ENCODE data around the gene ZC3H14. TPM values are rescaled to one million over a fixed set of nuclear protein-coding genes. Genes with fewer than 3 reads are reported as not detected.

The ZC3H14 gene
- total RNA-seq, 1 donor from 2014 or later: 28.7 TPM

DNA sequence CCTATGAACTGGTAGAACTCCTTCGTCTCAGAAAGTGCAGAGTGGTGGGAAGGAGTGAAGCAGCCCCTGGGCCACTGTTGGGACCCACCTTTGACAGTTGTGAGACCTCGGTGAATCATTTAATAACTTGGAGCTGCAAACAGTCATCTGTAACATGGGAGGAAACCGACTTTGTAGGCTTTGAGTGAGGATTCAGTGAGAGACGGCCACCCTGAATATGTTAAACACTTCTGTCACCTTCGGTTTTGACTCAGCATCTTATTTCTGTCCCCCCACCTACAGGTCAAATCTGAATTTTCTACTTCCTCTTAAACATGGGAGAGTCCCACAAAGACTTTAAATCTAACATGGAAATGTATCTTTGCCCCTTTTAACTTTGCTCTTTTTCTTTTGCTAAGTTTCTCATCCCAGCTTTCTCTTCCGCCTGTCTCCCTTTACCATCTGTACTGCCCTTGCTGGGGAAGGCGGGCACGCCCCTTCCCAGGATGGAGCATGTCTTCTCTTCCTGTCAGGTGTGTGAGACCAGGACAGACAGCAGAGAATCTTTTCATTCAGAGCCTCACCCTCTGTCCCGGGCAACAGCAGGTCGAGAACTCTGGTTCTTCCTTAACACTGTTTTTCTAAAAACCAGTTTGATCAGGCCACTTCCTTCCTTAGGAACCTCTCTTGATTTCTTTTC is 37.1 kb downstream of the ZC3H14 start:
- Histone ChIP-seq H3K27ac (ENCODE audit: low read depth, low read length) (no peak overlapping the region), H3K27me3 (ENCODE audit: control insufficient read depth in 3 of 3, insufficient read depth in 3 of 3, low read length in 3 of 3) (no peaks in the 10 kb centered on the region), H3K4me1 (ENCODE audit: control insufficient read depth in 3 of 3, insufficient read depth in 3 of 3, low read length in 3 of 3) (no peaks in the 10 kb centered on the region), H3K36me3 (ENCODE audit: control insufficient read depth in 3 of 3, insufficient read depth in 3 of 3, low read length in 3 of 3) (peaks cover 25 to 67% (median 58%) of the 10 kb centered on the region in 3 donors), H3K9ac (ENCODE audit: low read depth in 1 of 3, low read length in 3 of 3) (no peak overlapping the region), H3K4me3 (ENCODE audit: low read length in 3 of 3) (no peak overlapping the region), H3K9me3 (ENCODE audit: control insufficient read depth in 3 of 3, low read length in 3 of 3) (no peaks in the 10 kb centered on the region)

DNA sequence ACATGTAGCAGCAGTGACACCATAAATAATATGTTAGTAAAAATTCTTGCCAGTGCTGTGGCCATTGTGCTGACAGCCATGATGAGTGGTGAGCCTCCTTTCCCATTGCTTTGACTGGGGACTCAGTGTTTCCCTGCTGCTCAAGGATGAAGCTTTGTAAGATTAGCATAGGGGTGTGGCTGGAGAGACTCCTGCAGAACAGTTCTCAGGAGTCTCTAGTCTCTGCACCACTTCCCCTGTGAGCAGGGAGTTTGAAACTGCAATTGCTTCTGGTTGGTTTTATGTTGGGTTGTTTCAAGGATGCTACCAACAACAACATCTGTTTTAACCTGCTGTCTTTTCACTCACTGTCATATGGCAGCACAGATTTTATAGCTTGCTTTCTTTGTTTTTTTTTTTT is 41.4 kb downstream of the ZC3H14 start:
- Histone ChIP-seq H3K4me3 (ENCODE audit: low read length in 3 of 3) (no peak overlapping the region), H3K27ac (ENCODE audit: low read depth, low read length) (no peak overlapping the region), H3K27me3 (ENCODE audit: control insufficient read depth in 3 of 3, insufficient read depth in 3 of 3, low read length in 3 of 3) (no peaks in the 10 kb centered on the region), H3K4me1 (ENCODE audit: control insufficient read depth in 3 of 3, insufficient read depth in 3 of 3, low read length in 3 of 3) (no peaks in the 10 kb centered on the region), H3K9ac (ENCODE audit: low read depth in 1 of 3, low read length in 3 of 3) (no peak overlapping the region), H3K36me3 (ENCODE audit: control insufficient read depth in 3 of 3, insufficient read depth in 3 of 3, low read length in 3 of 3) (peaks cover 28 to 72% (median 71%) of the 10 kb centered on the region in 3 donors), H3K9me3 (ENCODE audit: control insufficient read depth in 3 of 3, low read length in 3 of 3) (no peaks in the 10 kb centered on the region)

DNA sequence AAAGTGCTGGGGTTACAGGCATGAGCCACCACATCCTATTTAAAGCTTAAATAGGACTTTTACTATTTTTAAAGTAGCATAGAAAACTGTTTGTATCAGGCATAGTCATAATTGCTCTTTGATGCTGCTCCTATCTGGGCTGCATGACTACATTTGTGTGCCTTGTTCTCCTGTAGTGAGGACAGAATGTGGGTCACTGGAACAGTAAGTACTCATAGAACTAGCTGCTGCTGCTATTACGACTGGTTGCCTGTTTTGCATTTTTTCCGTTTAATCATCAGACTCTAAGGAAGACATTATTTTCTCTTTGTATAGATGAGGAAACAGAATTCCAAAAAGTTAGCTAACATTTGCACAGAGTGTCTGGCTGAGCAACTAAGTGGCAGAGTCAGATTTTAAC is 42.8 kb downstream of the ZC3H14 start:
- peaks cover 36 to 74% (median 72%) of the 10 kb centered on the region in 3 donors for H3K36me3 ChIP-seq (ENCODE audit: control insufficient read depth in 3 of 3, insufficient read depth in 3 of 3, low read length in 3 of 3)
- H3K4me1 ChIP-seq (ENCODE audit: control insufficient read depth in 3 of 3, insufficient read depth in 3 of 3, low read length in 3 of 3): no peaks in the 10 kb centered on the region
- H3K27me3 ChIP-seq (ENCODE audit: control insufficient read depth in 3 of 3, insufficient read depth in 3 of 3, low read length in 3 of 3): no peaks in the 10 kb centered on the region
- no peak overlapping the region for H3K4me3 ChIP-seq (ENCODE audit: low read length in 3 of 3)
- no peak overlapping the region for H3K9ac ChIP-seq (ENCODE audit: low read depth in 1 of 3, low read length in 3 of 3)
- no peak overlapping the region for H3K27ac ChIP-seq (ENCODE audit: low read depth, low read length)
- H3K9me3 ChIP-seq (ENCODE audit: control insufficient read depth in 3 of 3, low read length in 3 of 3): no peaks in the 10 kb centered on the region

DNA sequence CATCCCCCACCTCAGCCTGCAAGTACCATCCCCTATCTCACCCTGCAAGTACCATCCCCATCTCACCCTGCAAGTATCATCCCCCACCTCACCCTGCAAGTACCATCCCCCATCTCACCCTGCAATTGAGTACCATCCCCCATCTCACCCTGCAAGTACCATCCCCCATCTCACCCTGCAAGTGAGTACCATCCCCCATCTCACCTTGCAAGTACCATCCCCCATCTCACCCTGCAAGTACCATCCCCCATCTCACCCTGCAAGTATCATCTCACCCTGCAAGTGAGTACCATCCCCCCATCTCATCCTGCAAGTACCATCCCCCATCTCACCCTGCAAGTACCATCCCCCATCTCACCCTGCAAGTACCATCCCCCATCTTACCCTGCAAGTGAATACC is 45.0 kb downstream of the ZC3H14 start:
- Histone ChIP-seq H3K27ac (ENCODE audit: low read depth, low read length) (no peak overlapping the region), H3K4me3 (ENCODE audit: low read length in 3 of 3) (no peak overlapping the region), H3K4me1 (ENCODE audit: control insufficient read depth in 3 of 3, insufficient read depth in 3 of 3, low read length in 3 of 3) (no peaks in the 10 kb centered on the region), H3K9me3 (ENCODE audit: control insufficient read depth in 3 of 3, low read length in 3 of 3) (no peaks in the 10 kb centered on the region), H3K27me3 (ENCODE audit: control insufficient read depth in 3 of 3, insufficient read depth in 3 of 3, low read length in 3 of 3) (no peaks in the 10 kb centered on the region), H3K9ac (ENCODE audit: low read depth in 1 of 3, low read length in 3 of 3) (no peak overlapping the region), H3K36me3 (ENCODE audit: control insufficient read depth in 3 of 3, insufficient read depth in 3 of 3, low read length in 3 of 3) (peaks cover 31 to 76% (median 62%) of the 10 kb centered on the region in 3 donors)

DNA sequence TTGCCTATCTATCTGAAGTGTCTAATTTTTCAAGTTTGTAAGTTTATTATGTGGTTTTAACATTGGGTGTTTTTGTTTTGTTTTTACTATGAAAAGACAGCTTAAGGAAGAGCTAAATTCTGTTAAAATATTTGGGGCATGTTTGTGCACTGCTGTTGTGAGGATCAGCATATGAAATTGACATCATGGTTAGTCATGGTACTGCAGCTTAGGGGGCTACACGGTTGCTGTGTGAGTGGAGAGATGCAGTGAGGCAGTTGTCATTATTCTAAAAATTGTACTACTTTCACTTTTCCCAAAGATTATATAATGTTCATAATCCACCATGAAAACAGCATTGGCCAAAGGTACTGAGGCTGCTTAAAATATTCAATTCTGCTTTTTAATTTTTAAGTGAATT is 49.0 kb downstream of the ZC3H14 start:
- no peak overlapping the region for H3K27ac ChIP-seq (ENCODE audit: low read depth, low read length)
- H3K4me3 ChIP-seq (ENCODE audit: low read length in 3 of 3): no peak overlapping the region
- H3K9me3 ChIP-seq (ENCODE audit: control insufficient read depth in 3 of 3, low read length in 3 of 3): no peaks in the 10 kb centered on the region
- peaks cover 28 to 61% (median 43%) of the 10 kb centered on the region in 3 donors for H3K36me3 ChIP-seq (ENCODE audit: control insufficient read depth in 3 of 3, insufficient read depth in 3 of 3, low read length in 3 of 3)
- H3K27me3 ChIP-seq (ENCODE audit: control insufficient read depth in 3 of 3, insufficient read depth in 3 of 3, low read length in 3 of 3): no peaks in the 10 kb centered on the region
- H3K9ac ChIP-seq (ENCODE audit: low read depth in 1 of 3, low read length in 3 of 3): no peak overlapping the region
- H3K4me1 ChIP-seq (ENCODE audit: control insufficient read depth in 3 of 3, insufficient read depth in 3 of 3, low read length in 3 of 3): peaks cover 0 to 6% (median 0%) of the 10 kb centered on the region in 3 donors

DNA sequence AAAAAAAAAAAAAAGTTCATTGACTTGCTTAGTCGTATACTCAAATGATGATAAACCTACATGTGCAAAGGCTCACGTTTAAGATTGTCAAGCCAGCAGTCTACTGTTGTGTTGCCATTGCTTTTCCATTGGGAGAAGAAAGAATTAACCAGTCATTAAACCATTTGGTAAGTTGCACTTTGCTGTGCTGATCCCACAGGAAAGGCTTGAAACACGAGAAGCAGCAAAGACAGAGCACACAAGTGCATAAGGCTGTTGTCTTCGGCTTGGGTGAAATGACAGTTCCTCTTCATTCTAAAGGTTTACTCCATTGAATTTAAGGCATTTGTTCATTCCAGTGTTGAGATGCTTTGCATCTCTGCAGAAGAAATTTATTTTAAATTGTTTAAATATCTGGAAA is 50.1 kb downstream of the ZC3H14 start:
- Histone ChIP-seq H3K36me3 (ENCODE audit: control insufficient read depth in 3 of 3, insufficient read depth in 3 of 3, low read length in 3 of 3) (peaks cover 18 to 51% (median 32%) of the 10 kb centered on the region in 3 donors), H3K27me3 (ENCODE audit: control insufficient read depth in 3 of 3, insufficient read depth in 3 of 3, low read length in 3 of 3) (no peaks in the 10 kb centered on the region), H3K4me1 (ENCODE audit: control insufficient read depth in 3 of 3, insufficient read depth in 3 of 3, low read length in 3 of 3) (peaks cover 0 to 6% (median 0%) of the 10 kb centered on the region in 3 donors), H3K4me3 (ENCODE audit: low read length in 3 of 3) (no peak overlapping the region), H3K9me3 (ENCODE audit: control insufficient read depth in 3 of 3, low read length in 3 of 3) (no peaks in the 10 kb centered on the region), H3K9ac (ENCODE audit: low read depth in 1 of 3, low read length in 3 of 3) (no peak overlapping the region), H3K27ac (ENCODE audit: low read depth, low read length) (no peak overlapping the region)

DNA sequence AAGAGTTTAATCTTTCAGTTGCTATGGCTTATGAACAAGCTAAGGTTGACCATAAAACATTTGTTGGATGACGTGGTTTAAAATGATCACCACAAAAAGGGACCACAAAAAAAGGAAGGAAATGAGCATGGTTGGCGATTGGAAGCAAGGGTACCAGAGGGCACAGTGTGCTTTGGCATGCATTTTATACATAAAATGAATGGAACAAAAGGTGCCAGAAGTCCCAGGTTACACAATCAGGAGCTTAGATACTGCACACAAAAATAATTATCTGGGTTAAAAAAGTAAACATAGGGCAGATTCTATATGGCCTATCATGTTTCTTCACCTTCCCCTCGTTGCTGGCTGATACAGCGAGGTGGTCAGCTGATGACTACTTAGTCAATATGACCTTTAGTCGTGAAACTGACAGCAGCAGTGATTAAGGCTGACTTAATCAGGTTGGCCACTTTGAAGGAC is 50.7 kb downstream of the ZC3H14 start:
- Histone ChIP-seq H3K9ac (ENCODE audit: low read depth in 1 of 3, low read length in 3 of 3) (no peak overlapping the region), H3K27ac (ENCODE audit: low read depth, low read length) (no peak overlapping the region), H3K4me3 (ENCODE audit: low read length in 3 of 3) (no peak overlapping the region), H3K36me3 (ENCODE audit: control insufficient read depth in 3 of 3, insufficient read depth in 3 of 3, low read length in 3 of 3) (peaks cover 15 to 46% (median 29%) of the 10 kb centered on the region in 3 donors), H3K4me1 (ENCODE audit: control insufficient read depth in 3 of 3, insufficient read depth in 3 of 3, low read length in 3 of 3) (peaks cover 0 to 6% (median 0%) of the 10 kb centered on the region in 3 donors), H3K27me3 (ENCODE audit: control insufficient read depth in 3 of 3, insufficient read depth in 3 of 3, low read length in 3 of 3) (no peaks in the 10 kb centered on the region), H3K9me3 (ENCODE audit: control insufficient read depth in 3 of 3, low read length in 3 of 3) (no peaks in the 10 kb centered on the region)

DNA sequence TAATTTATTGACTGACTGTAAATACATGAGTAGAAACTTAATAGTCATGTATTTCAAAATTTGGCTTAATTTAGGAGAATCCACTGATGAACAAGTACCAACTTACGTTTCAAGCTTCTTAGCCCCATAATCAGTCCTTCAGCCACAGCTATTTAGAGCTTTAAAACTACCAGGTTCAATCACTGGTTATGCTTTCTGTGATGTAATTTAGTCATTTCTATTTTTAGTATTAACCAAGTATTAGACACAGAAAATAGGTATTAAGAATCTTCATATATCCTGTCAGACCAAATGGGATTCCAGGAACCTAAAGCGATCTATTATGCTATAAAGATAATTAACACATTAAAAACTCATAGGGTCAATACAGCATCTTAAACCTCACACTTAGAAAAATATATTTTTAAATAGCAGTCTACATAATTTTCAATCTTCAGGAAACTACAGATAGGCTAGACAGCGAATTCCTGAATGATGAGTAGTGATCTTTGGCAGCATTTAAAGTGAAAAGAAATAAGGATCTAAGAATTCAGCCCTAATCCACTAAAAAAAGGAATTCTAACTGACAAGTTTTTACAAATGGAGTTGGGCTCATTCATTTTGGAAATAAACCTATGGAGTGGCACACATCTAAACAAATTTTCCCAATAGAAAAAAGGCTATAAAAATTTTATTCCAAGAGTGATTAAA is 51.5 kb downstream of the ZC3H14 start:
- H3K27me3 ChIP-seq (ENCODE audit: control insufficient read depth in 3 of 3, insufficient read depth in 3 of 3, low read length in 3 of 3): no peaks in the 10 kb centered on the region
- peaks cover 0 to 6% (median 0%) of the 10 kb centered on the region in 3 donors for H3K4me1 ChIP-seq (ENCODE audit: control insufficient read depth in 3 of 3, insufficient read depth in 3 of 3, low read length in 3 of 3)
- no peak overlapping the region for H3K9ac ChIP-seq (ENCODE audit: low read depth in 1 of 3, low read length in 3 of 3)
- no peaks in the 10 kb centered on the region for H3K9me3 ChIP-seq (ENCODE audit: control insufficient read depth in 3 of 3, low read length in 3 of 3)
- peaks cover 13 to 40% (median 25%) of the 10 kb centered on the region in 3 donors for H3K36me3 ChIP-seq (ENCODE audit: control insufficient read depth in 3 of 3, insufficient read depth in 3 of 3, low read length in 3 of 3)
- H3K4me3 ChIP-seq (ENCODE audit: low read length in 3 of 3): no peak overlapping the region
- H3K27ac ChIP-seq (ENCODE audit: low read depth, low read length): no peak overlapping the region

DNA sequence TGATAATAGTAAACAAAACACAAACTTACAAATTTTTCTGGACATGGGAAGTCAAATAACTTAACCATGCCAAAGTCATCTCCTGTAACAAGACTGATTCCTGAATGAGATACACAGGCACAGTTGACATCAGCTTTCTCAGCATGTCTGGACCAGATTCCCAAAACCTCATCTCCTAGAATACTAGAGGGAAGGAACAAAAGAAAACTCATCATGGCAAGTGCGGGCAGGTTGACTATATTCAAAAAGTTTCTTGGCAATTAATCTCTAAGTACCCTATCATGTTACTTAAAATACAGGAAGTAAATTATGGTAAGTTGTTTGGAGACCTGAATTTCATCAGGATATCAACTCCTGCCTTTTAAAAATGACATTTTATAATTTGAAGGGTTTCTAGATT is 53.9 kb downstream of the ZC3H14 start:
- peaks cover 0 to 16% (median 14%) of the 10 kb centered on the region in 3 donors for H3K36me3 ChIP-seq (ENCODE audit: control insufficient read depth in 3 of 3, insufficient read depth in 3 of 3, low read length in 3 of 3)
- H3K4me3 ChIP-seq (ENCODE audit: low read length in 3 of 3): no peak overlapping the region
- H3K9me3 ChIP-seq (ENCODE audit: control insufficient read depth in 3 of 3, low read length in 3 of 3): no peaks in the 10 kb centered on the region
- no peak overlapping the region for H3K9ac ChIP-seq (ENCODE audit: low read depth in 1 of 3, low read length in 3 of 3)
- H3K4me1 ChIP-seq (ENCODE audit: control insufficient read depth in 3 of 3, insufficient read depth in 3 of 3, low read length in 3 of 3): peaks cover 0 to 6% (median 0%) of the 10 kb centered on the region in 3 donors
- no peak overlapping the region for H3K27ac ChIP-seq (ENCODE audit: low read depth, low read length)
- H3K27me3 ChIP-seq (ENCODE audit: control insufficient read depth in 3 of 3, insufficient read depth in 3 of 3, low read length in 3 of 3): no peaks in the 10 kb centered on the region

DNA sequence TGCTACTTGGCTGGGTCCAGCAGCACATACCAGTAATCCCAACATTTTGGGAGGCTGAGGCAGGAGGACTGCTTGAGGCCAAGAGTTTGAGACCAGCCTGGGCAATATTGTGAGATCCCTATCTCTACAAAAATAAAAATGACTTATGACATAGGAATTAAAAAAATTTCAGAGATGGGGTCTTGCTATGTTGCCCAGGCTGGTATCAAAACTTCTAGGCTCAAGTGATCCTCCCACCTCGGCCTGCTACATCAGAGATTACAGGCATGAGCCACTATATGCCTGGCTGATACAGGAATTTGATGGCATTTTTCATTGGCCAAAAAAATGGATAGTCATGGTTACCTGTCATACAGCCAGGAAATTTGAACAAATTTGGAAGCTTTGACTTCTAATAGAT is 54.6 kb downstream of the ZC3H14 start:
- Histone ChIP-seq H3K4me1 (ENCODE audit: control insufficient read depth in 3 of 3, insufficient read depth in 3 of 3, low read length in 3 of 3) (peaks cover 0 to 6% (median 0%) of the 10 kb centered on the region in 3 donors), H3K27me3 (ENCODE audit: control insufficient read depth in 3 of 3, insufficient read depth in 3 of 3, low read length in 3 of 3) (no peaks in the 10 kb centered on the region), H3K4me3 (ENCODE audit: low read length in 3 of 3) (no peak overlapping the region), H3K9me3 (ENCODE audit: control insufficient read depth in 3 of 3, low read length in 3 of 3) (no peaks in the 10 kb centered on the region), H3K9ac (ENCODE audit: low read depth in 1 of 3, low read length in 3 of 3) (no peak overlapping the region), H3K36me3 (ENCODE audit: control insufficient read depth in 3 of 3, insufficient read depth in 3 of 3, low read length in 3 of 3) (peaks cover 2 to 10% (median 8%) of the 10 kb centered on the region in 3 donors), H3K27ac (ENCODE audit: low read depth, low read length) (no peak overlapping the region)

Data from skeletal muscle tissue (tissue), 4 donors.